ENCODE measurements around the gene KDM4F.

The KDM4F gene

DNA sequence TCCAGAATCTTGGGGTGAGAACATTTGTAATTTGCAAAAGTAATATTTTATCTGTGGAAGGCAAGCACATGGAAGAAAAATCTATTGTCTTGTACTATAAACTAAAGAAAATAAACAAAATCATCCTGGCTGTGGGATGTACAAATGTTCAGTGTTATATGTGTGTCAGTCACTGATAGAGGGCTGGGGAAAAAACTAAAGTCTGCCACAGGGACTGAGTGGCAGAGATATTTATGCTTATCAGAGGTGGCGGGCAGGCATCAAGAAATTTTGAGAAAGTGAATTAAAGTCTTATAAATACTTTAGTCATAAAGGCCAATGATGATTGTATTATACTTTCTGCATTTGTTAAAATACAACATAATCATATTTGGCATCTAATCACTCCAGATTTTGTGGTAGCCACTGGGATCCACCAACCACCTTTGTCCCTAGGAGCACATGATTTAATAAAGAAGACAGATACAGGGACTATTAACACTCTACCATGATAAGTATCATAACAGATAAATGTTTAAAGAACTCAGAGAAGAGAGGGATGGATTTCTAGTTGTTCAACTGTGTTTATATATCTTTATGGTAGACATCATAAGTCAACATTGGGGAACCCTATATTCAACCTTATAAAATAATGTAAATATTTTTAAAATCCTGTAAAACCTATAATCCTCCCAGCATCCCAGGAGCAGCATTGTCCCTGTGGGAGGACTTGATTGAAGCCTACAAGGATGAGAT lies 37.8 kb downstream of the KDM4F start:
- no peaks in the 10 kb centered on the region for H3K36me3 ChIP-seq (replicated peaks in 1 of 2; ENCODE audit: control insufficient read depth in 2 of 2, insufficient read depth in 2 of 2, low read length in 2 of 2)
- no peak overlapping the region for H3K9ac ChIP-seq (ENCODE audit: low read depth, low read length, poor library complexity)
- no peak overlapping the region for H3K23ac ChIP-seq (ENCODE audit: low read depth, low read length, poor library complexity)
- no CpG with 5 or more reads among the region's 1 CpG for WGBS, 2 donors (ENCODE audit: extremely low coverage in 2 of 2, insufficient read length in 2 of 2, insufficient replicate concordance in 1 of 2)
- no peak overlapping the region for H3K4me2 ChIP-seq (ENCODE audit: insufficient read depth, low read length, poor library complexity, severe bottlenecking)
- H3K4me3 ChIP-seq (ENCODE audit: low read length in 2 of 2), result no peak overlapping the region
- H2BK5ac ChIP-seq (ENCODE audit: low read length), result no peak overlapping the region
- no peak for DNase-seq (ENCODE audit: low spot score)
- no peak overlapping the region for H2AK5ac ChIP-seq (ENCODE audit: low read depth, low read length)
- H2BK12ac ChIP-seq (ENCODE audit: low read length), result no peak overlapping the region
- H2AFZ ChIP-seq (ENCODE audit: low read length), result no peak overlapping the region
- H3K14ac ChIP-seq (ENCODE audit: low read length), result no peak overlapping the region
- H3K18ac ChIP-seq (ENCODE audit: low read length), result no peak overlapping the region
- H3K27ac ChIP-seq (replicated peaks; ENCODE audit: low read length), result no peak overlapping the region
- peaks cover 0 to 3% of the 10 kb centered on the region in 2 donors for H3K9me3 ChIP-seq (replicated peaks in 1 of 2; ENCODE audit: control insufficient read depth in 2 of 2, insufficient read depth in 1 of 2, low read depth in 1 of 2, low read length in 2 of 2)
- peaks cover 0 to 4% (median 0%) of the 10 kb centered on the region in 3 experiments for H3K27me3 ChIP-seq (ENCODE audit: control insufficient read depth in 3 of 3, insufficient read depth in 3 of 3, low read depth in 1 of 3, low read length in 3 of 3)
- no peaks in the 10 kb centered on the region for H3K79me1 ChIP-seq (ENCODE audit: low read depth, low read length)
- H3K4me1 ChIP-seq (ENCODE audit: control insufficient read depth in 2 of 2, insufficient read depth in 1 of 2, low read depth in 1 of 2, low read length in 2 of 2), result peaks cover 4 to 5% of the 10 kb centered on the region in 2 donors
- H3K4ac ChIP-seq (ENCODE audit: low read length), result no peak overlapping the region
- no peak overlapping the region for H4K8ac ChIP-seq (ENCODE audit: low read depth, low read length)
- no peak overlapping the region for H2BK120ac ChIP-seq (ENCODE audit: low read depth, low read length)
- H4K91ac ChIP-seq (ENCODE audit: low read depth, low read length, poor library complexity), result no peak overlapping the region
- H2BK15ac ChIP-seq (ENCODE audit: low read length), result no peak overlapping the region

DNA sequence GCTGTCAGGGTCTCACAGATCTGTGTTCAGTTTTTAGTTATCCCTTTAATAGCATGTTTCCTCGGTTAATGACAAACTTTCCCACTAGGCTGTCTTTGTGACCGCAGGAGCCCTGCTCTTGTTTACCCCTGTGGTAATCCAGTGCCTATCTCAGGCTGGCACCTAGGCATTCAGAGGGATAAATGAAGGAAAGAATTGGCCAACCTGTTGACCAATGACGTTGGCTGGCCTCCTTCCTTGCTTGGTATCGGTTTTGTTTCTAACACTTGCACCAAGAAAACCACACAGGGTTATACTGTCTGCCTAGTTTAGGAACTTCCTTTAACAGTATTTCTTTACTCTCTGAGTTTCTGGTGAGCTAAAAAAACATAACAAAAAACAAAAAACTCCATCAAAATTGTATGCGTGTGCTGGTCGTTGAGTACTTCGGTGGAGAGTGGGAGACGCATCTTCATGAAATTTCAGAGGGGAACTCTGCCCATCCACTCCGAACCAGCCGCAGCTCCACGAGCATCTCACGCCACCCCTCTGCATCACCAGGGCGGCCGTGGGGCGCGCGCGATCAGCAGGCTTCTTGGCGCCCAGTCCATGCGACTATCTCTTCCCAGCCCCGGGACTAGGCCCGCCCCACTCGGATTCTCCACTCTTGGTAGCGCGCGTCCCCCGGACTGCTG lies 39.9 kb downstream of the KDM4F start:
- H3K18ac ChIP-seq (ENCODE audit: low read length), result peak overlapping the region; percentile 97
- H2AFZ ChIP-seq (ENCODE audit: low read length), result peak overlapping the region; percentile 98
- H3K4me2 ChIP-seq (ENCODE audit: insufficient read depth, low read length, poor library complexity, severe bottlenecking), result peak overlapping the region; percentile 91
- H3K4me3 ChIP-seq (ENCODE audit: low read length in 2 of 2), result peak overlapping the region; percentile 73 to 78
- H3K79me1 ChIP-seq (ENCODE audit: low read depth, low read length), result no peaks in the 10 kb centered on the region
- H3K9ac ChIP-seq (ENCODE audit: low read depth, low read length, poor library complexity), result peak overlapping the region; percentile 79
- H3K14ac ChIP-seq (ENCODE audit: low read length), result no peak overlapping the region
- no peak overlapping the region for H4K8ac ChIP-seq (ENCODE audit: low read depth, low read length)
- peaks cover 0 to 4% (median 0%) of the 10 kb centered on the region in 3 experiments for H3K27me3 ChIP-seq (ENCODE audit: control insufficient read depth in 3 of 3, insufficient read depth in 3 of 3, low read depth in 1 of 3, low read length in 3 of 3)
- H2BK5ac ChIP-seq (ENCODE audit: low read length), result no peak overlapping the region
- peak overlapping the region; percentile 45 for H3K23ac ChIP-seq (ENCODE audit: low read depth, low read length, poor library complexity)
- no peak overlapping the region for H2BK120ac ChIP-seq (ENCODE audit: low read depth, low read length)
- H3K4ac ChIP-seq (ENCODE audit: low read length), result no peak overlapping the region
- DNase-seq (ENCODE audit: low spot score), result no peak
- H3K27ac ChIP-seq (replicated peaks; ENCODE audit: low read length), result no peak overlapping the region
- peaks cover 0 to 3% of the 10 kb centered on the region in 2 donors for H3K9me3 ChIP-seq (replicated peaks in 1 of 2; ENCODE audit: control insufficient read depth in 2 of 2, insufficient read depth in 1 of 2, low read depth in 1 of 2, low read length in 2 of 2)
- no peaks in the 10 kb centered on the region for H3K36me3 ChIP-seq (replicated peaks in 1 of 2; ENCODE audit: control insufficient read depth in 2 of 2, insufficient read depth in 2 of 2, low read length in 2 of 2)
- H2AK5ac ChIP-seq (ENCODE audit: low read depth, low read length), result no peak overlapping the region
- H2BK15ac ChIP-seq (ENCODE audit: low read length), result no peak overlapping the region
- WGBS, 2 donors (ENCODE audit: extremely low coverage in 2 of 2, insufficient read length in 2 of 2, insufficient replicate concordance in 1 of 2), result no CpG with 5 or more reads among the region's 27 CpGs
- peaks cover 0 to 7% of the 10 kb centered on the region in 2 donors for H3K4me1 ChIP-seq (ENCODE audit: control insufficient read depth in 2 of 2, insufficient read depth in 1 of 2, low read depth in 1 of 2, low read length in 2 of 2)
- no peak overlapping the region for H2BK12ac ChIP-seq (ENCODE audit: low read length)
- no peak overlapping the region for H4K91ac ChIP-seq (ENCODE audit: low read depth, low read length, poor library complexity)

DNA sequence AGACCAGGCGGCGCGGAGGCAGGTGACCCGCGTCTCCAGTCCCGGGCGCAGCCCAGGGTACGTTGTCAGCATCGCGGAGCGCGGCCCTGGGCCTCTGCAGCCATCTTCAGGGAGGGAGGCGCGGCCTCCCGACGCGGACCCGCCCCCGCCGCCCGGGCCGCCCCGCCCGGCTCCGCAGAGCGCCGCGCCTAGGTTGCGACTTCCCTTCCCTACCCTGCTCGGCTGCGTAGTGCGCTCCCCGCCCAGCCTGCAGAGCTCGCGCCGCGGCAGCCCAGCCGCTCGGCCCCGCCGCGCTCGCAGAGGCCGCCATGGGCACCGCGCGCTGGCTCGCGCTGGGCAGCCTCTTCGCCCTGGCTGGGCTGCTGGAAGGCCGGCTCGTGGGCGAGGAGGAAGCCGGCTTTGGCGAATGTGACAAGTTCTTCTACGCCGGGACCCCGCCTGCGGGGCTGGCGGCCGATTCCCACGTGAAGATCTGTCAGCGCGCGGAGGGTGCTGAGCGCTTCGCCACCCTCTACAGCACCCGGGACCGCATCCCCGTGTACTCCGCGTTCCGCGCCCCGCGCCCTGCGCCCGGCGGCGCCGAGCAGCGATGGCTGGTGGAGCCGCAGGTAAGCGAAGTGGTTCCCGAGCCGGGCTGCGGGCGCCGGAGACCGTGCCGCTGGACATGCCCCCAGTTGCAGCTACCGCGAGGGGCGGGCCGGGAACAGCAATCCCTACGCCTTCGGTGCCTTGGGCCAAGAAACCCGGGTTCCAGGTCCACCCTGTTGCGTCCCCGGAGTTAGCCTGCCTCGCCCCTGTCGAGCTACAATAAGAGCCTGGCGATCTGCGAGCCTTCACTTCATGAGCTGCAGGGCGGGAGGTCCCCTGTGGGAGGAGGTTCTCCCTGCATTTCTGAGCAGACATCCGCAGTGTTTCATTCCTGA lies 40.7 kb downstream of the KDM4F start, which contains the start of gene ENDOD1:
Gene ENDOD1, plus strand, starts transcription at position 227 of the 923 bp plus-strand sequence. Its CDS starts 82 bp downstream, at position 309.
- Histone ChIP-seq H2AFZ (ENCODE audit: low read length) (peak within 1 kb of the TSS; percentile 98), H3K4me1 (ENCODE audit: control insufficient read depth in 2 of 2, insufficient read depth in 1 of 2, low read depth in 1 of 2, low read length in 2 of 2) (peaks cover 0 to 7% of the 10 kb centered on the region in 2 donors), H2AK5ac (ENCODE audit: low read depth, low read length) (no peak within 1 kb of the TSS), H3K36me3 (replicated peaks in 1 of 2; ENCODE audit: control insufficient read depth in 2 of 2, insufficient read depth in 2 of 2, low read length in 2 of 2) (no peaks in the 10 kb centered on the region), H3K27me3 (ENCODE audit: control insufficient read depth in 3 of 3, insufficient read depth in 3 of 3, low read depth in 1 of 3, low read length in 3 of 3) (peaks cover 0 to 4% (median 0%) of the 10 kb centered on the region in 3 experiments), H3K23ac (ENCODE audit: low read depth, low read length, poor library complexity) (peak within 1 kb of the TSS; percentile 45), H3K14ac (ENCODE audit: low read length) (no peak within 1 kb of the TSS), H3K79me1 (ENCODE audit: low read depth, low read length) (no peaks in the 10 kb centered on the region), H3K18ac (ENCODE audit: low read length) (peak within 1 kb of the TSS; percentile 97), H3K9me3 (replicated peaks in 1 of 2; ENCODE audit: control insufficient read depth in 2 of 2, insufficient read depth in 1 of 2, low read depth in 1 of 2, low read length in 2 of 2) (peaks cover 0 to 3% of the 10 kb centered on the region in 2 donors), H2BK120ac (ENCODE audit: low read depth, low read length) (no peak within 1 kb of the TSS), H4K91ac (ENCODE audit: low read depth, low read length, poor library complexity) (no peak within 1 kb of the TSS), H2BK15ac (ENCODE audit: low read length) (no peak within 1 kb of the TSS), H3K4ac (ENCODE audit: low read length) (no peak within 1 kb of the TSS), H3K4me2 (ENCODE audit: insufficient read depth, low read length, poor library complexity, severe bottlenecking) (peak within 1 kb of the TSS; percentile 91), H3K4me3 (ENCODE audit: low read length in 2 of 2) (peak within 1 kb of the TSS; percentile 73 to 89), H2BK5ac (ENCODE audit: low read length) (no peak within 1 kb of the TSS), H3K9ac (ENCODE audit: low read depth, low read length, poor library complexity) (peak within 1 kb of the TSS; percentile 79), H4K8ac (ENCODE audit: low read depth, low read length) (no peak within 1 kb of the TSS), H3K27ac (replicated peaks; ENCODE audit: low read length) (no peak within 1 kb of the TSS), H2BK12ac (ENCODE audit: low read length) (no peak within 1 kb of the TSS)
- DNase-seq (ENCODE audit: low spot score), result peak; percentile 75
- no CpG with 5 or more reads among the region's 106 CpGs for WGBS, 2 donors (ENCODE audit: extremely low coverage in 2 of 2, insufficient read length in 2 of 2, insufficient replicate concordance in 1 of 2)
